ENCODE results near the gene RALB. TPM values are rescaled to one million over a fixed set of nuclear protein-coding genes. Genes with fewer than 3 reads are reported as not detected.

The RALB gene
- total RNA-seq, 4 donors from 2014 or later = 20.1 to 45.0 (median 30.4) TPM

- TF ChIP-seq POLR2A (IDR thresholded peaks at IDR 0.05) = no peak
- TF ChIP-seq, protein P1, sequence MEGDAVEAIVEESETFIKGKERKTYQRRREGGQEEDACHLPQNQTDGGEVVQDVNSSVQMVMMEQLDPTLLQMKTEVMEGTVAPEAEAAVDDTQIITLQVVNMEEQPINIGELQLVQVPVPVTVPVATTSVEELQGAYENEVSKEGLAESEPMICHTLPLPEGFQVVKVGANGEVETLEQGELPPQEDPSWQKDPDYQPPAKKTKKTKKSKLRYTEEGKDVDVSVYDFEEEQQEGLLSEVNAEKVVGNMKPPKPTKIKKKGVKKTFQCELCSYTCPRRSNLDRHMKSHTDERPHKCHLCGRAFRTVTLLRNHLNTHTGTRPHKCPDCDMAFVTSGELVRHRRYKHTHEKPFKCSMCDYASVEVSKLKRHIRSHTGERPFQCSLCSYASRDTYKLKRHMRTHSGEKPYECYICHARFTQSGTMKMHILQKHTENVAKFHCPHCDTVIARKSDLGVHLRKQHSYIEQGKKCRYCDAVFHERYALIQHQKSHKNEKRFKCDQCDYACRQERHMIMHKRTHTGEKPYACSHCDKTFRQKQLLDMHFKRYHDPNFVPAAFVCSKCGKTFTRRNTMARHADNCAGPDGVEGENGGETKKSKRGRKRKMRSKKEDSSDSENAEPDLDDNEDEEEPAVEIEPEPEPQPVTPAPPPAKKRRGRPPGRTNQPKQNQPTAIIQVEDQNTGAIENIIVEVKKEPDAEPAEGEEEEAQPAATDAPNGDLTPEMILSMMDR (IDR thresholded peaks at IDR 0.05 in 4 of 5, conservative IDR thresholded peaks at IDR 0.05 in 1 of 5) = no peak
- no peak overlapping the region for H3K27ac ChIP-seq
Measured at GRCh38 chr2:120210270-120210693, 42.4 kb upstream of the RALB start.

DNA sequence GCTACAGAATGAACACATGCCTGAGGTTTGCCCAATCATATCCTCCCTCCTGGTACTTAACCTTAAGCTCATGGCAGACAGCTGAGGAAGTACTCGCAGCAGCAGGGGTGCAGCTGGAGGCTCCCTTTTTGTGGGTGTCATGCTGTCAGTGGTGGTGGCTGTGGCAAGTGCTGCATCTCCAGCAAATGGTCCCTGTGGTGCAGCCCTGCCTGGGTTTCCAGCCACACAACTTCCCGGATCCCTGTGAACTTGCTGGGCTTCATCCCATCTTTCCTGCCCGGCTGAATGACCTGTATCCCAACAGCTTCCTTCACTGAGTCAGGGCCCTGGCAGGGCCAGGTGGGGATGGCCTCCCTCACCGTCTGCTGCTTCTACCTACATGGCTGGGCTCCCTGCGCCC lies 34.5 kb upstream of the RALB start:
- Histone ChIP-seq H3K9me3 (no peaks in the 10 kb centered on the region), H3K4me3 (no peak overlapping the region), H3K27ac (no peak overlapping the region), H3K4me1 (peaks cover 18 to 20% of the 10 kb centered on the region in 2 donors), H3K27me3 (no peaks in the 10 kb centered on the region), H3K36me3 (peaks cover 0 to 13% of the 10 kb centered on the region in 2 donors)
- TF ChIP-seq, protein P1 (IDR thresholded peaks at IDR 0.05 in 4 of 5, conservative IDR thresholded peaks at IDR 0.05 in 1 of 5) = no peak
- TF ChIP-seq POLR2A (IDR thresholded peaks at IDR 0.05) = no peak
- intact Hi-C loops (cut with DNase I; ENCODE audit: low total_unique reads) = no loop called here
- DNase-seq = no peak
- no peak for ATAC-seq
- in situ Hi-C loops (cut with MboI; ENCODE audit: low sequenced_read_pairs in 4 of 4) = no loop called here

More at GRCh38 chr2:120210270-120210693, 42.4 kb upstream of the RALB start:
- intact Hi-C loops (cut with DNase I; ENCODE audit: low total_unique reads) = no loop called here
- H3K9me3 ChIP-seq = no peaks in the 10 kb centered on the region
- no peak overlapping the region for H3K4me3 ChIP-seq
- DNase-seq = no peak
- H3K27me3 ChIP-seq = no peaks in the 10 kb centered on the region
- no peaks in the 10 kb centered on the region for H3K4me1 ChIP-seq
- H3K36me3 ChIP-seq = no peaks in the 10 kb centered on the region
- ATAC-seq = no peak
- in situ Hi-C loops (cut with MboI; ENCODE audit: low sequenced_read_pairs in 4 of 4) = no loop called here

DNA sequence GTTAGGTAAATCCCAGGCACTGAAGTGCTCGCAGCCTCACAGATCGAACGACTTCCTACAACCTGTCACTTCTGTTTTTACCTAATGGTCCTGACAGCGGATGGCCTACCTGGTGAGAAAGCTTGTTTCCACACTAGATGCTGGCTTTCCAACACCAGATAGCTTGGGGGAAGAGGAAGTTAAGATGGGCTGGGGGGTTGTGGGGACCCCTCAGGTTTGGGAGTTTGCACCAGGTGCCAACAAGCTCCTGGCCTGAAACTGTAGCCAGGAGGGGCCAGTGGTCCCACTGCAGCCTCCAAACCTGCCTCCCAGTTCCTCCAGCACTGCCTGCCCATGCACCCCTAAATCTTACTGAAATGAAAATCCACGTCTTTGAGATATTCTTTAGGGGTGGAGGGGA lies 33.4 kb upstream of the RALB start:
- peaks cover 25% of the 10 kb centered on the region in 2 donors for H3K4me1 ChIP-seq
- no peak for ATAC-seq
- no peak overlapping the region for H3K4me3 ChIP-seq
- no peak for DNase-seq
- peaks cover 0 to 13% of the 10 kb centered on the region in 2 donors for H3K36me3 ChIP-seq
- H3K9me3 ChIP-seq = no peaks in the 10 kb centered on the region
- H3K27ac ChIP-seq = no peak overlapping the region
- intact Hi-C loops (cut with DNase I; ENCODE audit: low total_unique reads) (no loop called here), in situ Hi-C loops (cut with MboI; ENCODE audit: low sequenced_read_pairs in 4 of 4) (no loop called here)
- TF ChIP-seq, protein P1 (IDR thresholded peaks at IDR 0.05 in 4 of 5, conservative IDR thresholded peaks at IDR 0.05 in 1 of 5) = no peak
- no peak for TF ChIP-seq POLR2A (IDR thresholded peaks at IDR 0.05)
- H3K27me3 ChIP-seq = no peaks in the 10 kb centered on the region

DNA sequence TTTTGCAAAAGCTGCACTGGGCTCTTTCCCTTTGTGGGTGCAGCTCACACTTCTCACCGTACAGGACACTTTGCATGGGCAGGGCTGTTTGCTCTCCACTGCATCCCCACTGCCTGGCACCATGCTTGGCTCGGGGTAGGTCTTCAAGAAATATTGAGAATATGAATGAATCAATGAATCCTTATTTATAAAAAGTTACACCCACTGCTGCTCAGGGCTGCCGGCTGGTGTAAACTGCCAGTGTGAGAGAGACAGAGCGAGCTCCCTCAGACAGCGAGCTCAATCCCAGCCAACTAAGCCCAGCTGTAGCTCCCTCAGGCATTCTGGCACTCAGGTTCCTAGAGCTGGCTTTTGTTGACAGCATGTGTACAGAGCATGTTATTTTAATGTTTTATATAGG lies 32.9 kb upstream of the RALB start:
- no peaks in the 10 kb centered on the region for H3K9me3 ChIP-seq
- TF ChIP-seq, protein P1 (IDR thresholded peaks at IDR 0.05 in 4 of 5, conservative IDR thresholded peaks at IDR 0.05 in 1 of 5) = no peak
- TF ChIP-seq POLR2A (IDR thresholded peaks at IDR 0.05) = no peak
- H3K27ac ChIP-seq = peak overlapping the region in 1 of 4 donors; percentile 6
- H3K36me3 ChIP-seq = peaks cover 0 to 13% of the 10 kb centered on the region in 2 donors
- in situ Hi-C loops (cut with MboI; ENCODE audit: low sequenced_read_pairs in 4 of 4) = no loop called here
- peaks cover 25% of the 10 kb centered on the region in 2 donors for H3K4me1 ChIP-seq
- H3K4me3 ChIP-seq = no peak overlapping the region
- intact Hi-C loops (cut with DNase I; ENCODE audit: low total_unique reads) = loop anchor here (5.0 to 10.0 kb wide), 3 partner anchors 93 to 462 kb away; partner anchors contain the start of gene PTPN4
- DNase-seq (no peak), ATAC-seq (no peak)
- no peaks in the 10 kb centered on the region for H3K27me3 ChIP-seq

DNA sequence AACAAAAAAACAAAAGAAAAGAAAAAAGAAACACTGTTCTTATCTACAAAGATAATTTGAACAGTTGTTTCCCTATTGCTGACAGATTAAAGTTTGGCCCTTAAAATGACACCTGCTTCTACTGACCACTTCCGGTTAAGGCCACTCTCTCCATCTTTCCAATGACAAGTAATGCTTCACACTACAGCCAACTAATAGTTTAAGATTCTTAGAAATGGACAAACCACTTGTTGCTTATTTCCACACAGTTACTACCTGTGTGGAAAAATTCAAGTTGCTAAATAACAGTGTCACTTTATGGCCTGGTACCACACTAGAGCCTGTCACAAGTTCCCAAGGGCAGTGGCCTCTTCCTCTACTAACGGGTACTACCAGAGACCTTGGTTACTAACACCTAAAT lies 31.9 kb upstream of the RALB start:
- peaks cover 0 to 13% of the 10 kb centered on the region in 2 donors for H3K36me3 ChIP-seq
- H3K27ac ChIP-seq = peak overlapping the region in 2 of 4 donors; percentile 7 to 16
- in situ Hi-C loops (cut with MboI; ENCODE audit: low sequenced_read_pairs in 4 of 4) (no loop called here), intact Hi-C loops (cut with DNase I; ENCODE audit: low total_unique reads) (loop anchor here (5.0 to 10.0 kb wide), 3 partner anchors 92 to 463 kb away; partner anchors contain the start of gene PTPN4)
- DNase-seq = no peak
- ATAC-seq = no peak
- no peaks in the 10 kb centered on the region for H3K27me3 ChIP-seq
- H3K4me3 ChIP-seq = no peak overlapping the region
- H3K4me1 ChIP-seq = peaks cover 25% of the 10 kb centered on the region in 2 donors
- TF ChIP-seq, protein P1 (IDR thresholded peaks at IDR 0.05 in 4 of 5, conservative IDR thresholded peaks at IDR 0.05 in 1 of 5) = no peak
- no peak for TF ChIP-seq POLR2A (IDR thresholded peaks at IDR 0.05)
- no peaks in the 10 kb centered on the region for H3K9me3 ChIP-seq
